ENCODE results near the gene ARMC5.

- TF ChIP-seq POLR2A (IDR thresholded peaks at IDR 0.05; ENCODE audit: low read length) (no peak), GATA1 (IDR thresholded peaks at IDR 0.05; ENCODE audit: low read depth, low read length) (no peak)
These were observed 43.7 kb downstream of the ARMC5 start for GRCh38 chr16:31502981-31503380.
